Esophagus muscularis mucosa (tissue), 4 donors: ENCODE data around the gene SGK1. TPM values are rescaled to one million over a fixed set of nuclear protein-coding genes. Genes with fewer than 3 reads are reported as not detected.
"Not testable (repeated sequence)": the region's sequence is repeated elsewhere in the genome, so short reads cannot be mapped to it uniquely, and the experiment has no call there.

Experiments
- DNase-seq: peaks from one replicate; pipeline ENCODE4 v3.0.0-alpha.2; 2017; ENCODE audit errors: extremely low spot score
- H3K27ac ChIP-seq, 4 donors: fragments of 200-600 bp; sonication (generic); replicated peaks in 1 of 4; 1 replicate in 3 of 4; 2 replicates in 1 of 4; pipeline ENCODE4 v1.5.1; 2016 to 2019; ENCODE audit warnings: mild to moderate bottlenecking in 1 of 4
- H3K27me3 ChIP-seq, 4 donors: fragments of 200-600 bp; sonication (generic); one replicate each; pipeline versions ENCODE4 v1.5.1 to v1.6.0; 2016 to 2019
- H3K36me3 ChIP-seq, 4 donors: fragments of 200-600 bp; sonication (generic); one replicate each; pipeline ENCODE4 v1.5.1; 2016 to 2019
- H3K4me1 ChIP-seq, 4 donors: fragments of 200-600 bp; sonication (generic); one replicate each; pipeline ENCODE4 v1.5.1; 2016 to 2019
- H3K4me3 ChIP-seq, 4 donors: fragments of 200-600 bp; sonication (generic); 1 replicate in 2 of 4; 2 replicates in 2 of 4; pipeline ENCODE4 v1.5.1; 2016 to 2019; ENCODE audit warnings: mild to moderate bottlenecking in 4 of 4, moderate library complexity in 1 of 4
- H3K9me3 ChIP-seq, 4 donors: fragments of 200-600 bp; sonication (generic); 1 replicate in 3 of 4; 2 replicates in 1 of 4; pipeline ENCODE4 v1.5.1; 2016 to 2019
- CTCF ChIP-seq, 3 experiments: fragments of 200-600 bp in 2 of 3; fragments of 450-650 bp in 1 of 3; sonication (generic) in 2 of 3; IDR thresholded peaks; one replicate each; pipeline ENCODE4 v1.5.1; 2017 to 2019; ENCODE audit warnings: antibody characterized with exemption in 3 of 3, mild to moderate bottlenecking in 2 of 3, moderate library complexity in 1 of 3
- EP300 ChIP-seq: sonication (generic); formaldehyde crosslinking; IDR thresholded peaks from one replicate; pipeline ENCODE4 v1.6.1; 2017; ENCODE audit warnings: antibody characterized with exemption
- POLR2A ChIP-seq: fragments of 450-650 bp; IDR thresholded peaks from one replicate; pipeline ENCODE4 v1.6.1; 2017; ENCODE audit warnings: antibody characterized with exemption, moderate library complexity, mild to moderate bottlenecking, low read depth
- POLR2AphosphoS5 ChIP-seq, 2 donors: sonication (generic); formaldehyde crosslinking; IDR thresholded peaks; one replicate each; pipeline ENCODE4 v1.6.1; 2017; ENCODE audit warnings: antibody characterized with exemption in 2 of 2
- WGBS: methylation state at CpG from one replicate; pipeline ENCODE4 v1.1.5; 2018; 5-methylcytosine and 5-hydroxymethylcytosine counted together
- intact Hi-C: fragments of 100-400 bp; cut with DNase I; formaldehyde crosslinking; loops from one replicate; pipeline ENCODE4 v1.15.1; 2023
- total RNA-seq, 4 donors: library from RNA; depleted of rRNA; stranded (reverse); fragments of >200 nt; gene quantifications; one replicate each; pipeline versions ENCODE4 v1.1.0 to v1.2.1, GENCODE V29; 2016

Gene SGK1
- total RNA-seq, 4 donors from 2014 or later, result 30.7 to 52.8 (median 43.9) TPM

- no peaks in the 10 kb centered on the region for H3K27me3 ChIP-seq
- 92% methylated on average over 7 of the region's 7 CpGs for WGBS
- no peaks in the 10 kb centered on the region for H3K36me3 ChIP-seq
- intact Hi-C loops, result no loop called here
- no peaks in the 10 kb centered on the region for H3K9me3 ChIP-seq
- H3K27ac ChIP-seq, result no peak overlapping the region
- DNase-seq, result no peak
- no peak overlapping the region for H3K4me3 ChIP-seq
- H3K4me1 ChIP-seq, result no peaks in the 10 kb centered on the region
- TF ChIP-seq EP300, result no peak
- no peak for TF ChIP-seq POLR2A
- no peak for TF ChIP-seq CTCF (IDR thresholded peaks at IDR 0.05)
These were observed 81.8 kb downstream of the SGK1 start for GRCh38 chr6:134235937-134236751.

- H3K36me3 ChIP-seq, DNase-seq, intact Hi-C loops, H3K27me3 ChIP-seq, H3K27ac ChIP-seq, H3K4me3 ChIP-seq, H3K9me3 ChIP-seq, H3K4me1 ChIP-seq: not testable (repeated sequence)
- 89% methylated on average over 4 of the region's 4 CpGs for WGBS
These were observed 82.6 kb downstream of the SGK1 start for GRCh38 chr6:134235334-134235733.

GRCh38 chr6:134233180-134233955, 84.5 kb downstream of the SGK1 start:
- Histone ChIP-seq H3K27me3 (no peaks in the 10 kb centered on the region), H3K4me1 (no peaks in the 10 kb centered on the region), H3K9me3 (no peaks in the 10 kb centered on the region), H3K36me3 (no peaks in the 10 kb centered on the region), H3K4me3 (no peak overlapping the region), H3K27ac (no peak overlapping the region)
- WGBS, result 84% methylated on average over 5 of the region's 5 CpGs
- no peak for DNase-seq
- TF ChIP-seq CTCF (IDR thresholded peaks at IDR 0.05) (no peak), POLR2AphosphoS5 (IDR thresholded peaks at IDR 0.05) (no peak), POLR2A (no peak), EP300 (no peak)
- intact Hi-C loops, result no loop called here

GRCh38 chr6:134230940-134231339, 87.0 kb downstream of the SGK1 start:
- intact Hi-C loops, result no loop called here
- Histone ChIP-seq H3K4me1 (no peaks in the 10 kb centered on the region), H3K27ac (no peak overlapping the region), H3K9me3 (no peaks in the 10 kb centered on the region), H3K27me3 (no peaks in the 10 kb centered on the region), H3K4me3 (no peak overlapping the region), H3K36me3 (no peaks in the 10 kb centered on the region)
- no peak for TF ChIP-seq POLR2AphosphoS5 (IDR thresholded peaks at IDR 0.05)
- no peak for TF ChIP-seq EP300
- no peak for TF ChIP-seq CTCF (IDR thresholded peaks at IDR 0.05)
- TF ChIP-seq POLR2A, result no peak
- DNase-seq, result no peak
- 96% methylated on average over 3 of the region's 3 CpGs for WGBS

GRCh38 chr6:134230087-134230700, 87.7 kb downstream of the SGK1 start:
- intact Hi-C loops, result no loop called here
- DNase-seq, result no peak
- Histone ChIP-seq H3K36me3 (no peaks in the 10 kb centered on the region), H3K4me3 (no peak overlapping the region), H3K27me3 (no peaks in the 10 kb centered on the region), H3K9me3 (no peaks in the 10 kb centered on the region), H3K4me1 (no peaks in the 10 kb centered on the region), H3K27ac (no peak overlapping the region)
- no peak for TF ChIP-seq EP300
- no peak for TF ChIP-seq POLR2A
- no peak for TF ChIP-seq CTCF (IDR thresholded peaks at IDR 0.05)
- no peak for TF ChIP-seq POLR2AphosphoS5 (IDR thresholded peaks at IDR 0.05)
- 78% methylated on average over 7 of the region's 8 CpGs for WGBS
